GM23338 (cell line): ENCODE measurements around the gene LENG9. TPM values are rescaled to one million over a fixed set of nuclear protein-coding genes. Genes with fewer than 3 reads are reported as not detected.

Source experiments
- ATAC-seq: fragments of 200-7000 bp; cut with Tn5 transposase; 3 replicates; pipeline ENCODE4 v1.9.1; 2020
- DNase-seq: peaks from one replicate; pipeline ENCODE4 v3.0.0-alpha.2; 2015; ENCODE audit warnings: low spot score
- H2AFZ ChIP-seq: fragments of 200-600 bp; sonication (generic); 2 replicates; pipeline ENCODE4 v1.8.0; 2016; ENCODE audit warnings: antibody characterized with exemption, mild to moderate bottlenecking, moderate library complexity
- H3F3A ChIP-seq: fragments of 200-600 bp; sonication (generic); replicated peaks from 2 replicates; pipeline ENCODE4 v1.8.0; 2017; ENCODE audit warnings: antibody characterized with exemption, mixed run types, low read depth
- H3K27ac ChIP-seq: fragments of 200-600 bp; sonication (generic); 2 replicates; pipeline ENCODE4 v1.6.1; 2016; ENCODE audit warnings: low read depth
- H3K27me3 ChIP-seq: fragments of 200-600 bp; sonication (generic); 2 replicates; pipeline ENCODE4 v1.8.0; 2016; ENCODE audit warnings: mild to moderate bottlenecking, mixed run types, moderate library complexity; ENCODE audit not compliant: insufficient read depth
- H3K36me3 ChIP-seq: fragments of 200-600 bp; sonication (generic); 2 replicates; pipeline ENCODE4 v1.8.0; 2016; ENCODE audit warnings: mild to moderate bottlenecking; ENCODE audit not compliant: insufficient read depth
- H3K4me1 ChIP-seq: fragments of 200-600 bp; sonication (generic); 2 replicates; pipeline ENCODE4 v1.8.0; 2016; ENCODE audit warnings: mild to moderate bottlenecking, moderate library complexity; ENCODE audit not compliant: insufficient read depth
- H3K4me2 ChIP-seq: fragments of 200-600 bp; sonication (generic); 2 replicates; pipeline ENCODE4 v1.7.1; 2017; ENCODE audit warnings: mixed run types
- H3K4me3 ChIP-seq: fragments of 200-600 bp; sonication (generic); 2 replicates; pipeline ENCODE4 v1.6.1; 2016; ENCODE audit warnings: mixed run types
- H3K79me2 ChIP-seq: fragments of 200-600 bp; sonication (generic); replicated peaks from 2 replicates; pipeline ENCODE4 v1.8.0; 2017; ENCODE audit warnings: mild to moderate bottlenecking; ENCODE audit not compliant: insufficient read depth
- H3K9me2 ChIP-seq: fragments of 200-600 bp; sonication (generic); 2 replicates; pipeline ENCODE4 v1.8.0; 2017; ENCODE audit not compliant: insufficient read depth
- H4K20me1 ChIP-seq: fragments of 200-600 bp; sonication (generic); replicated peaks from 2 replicates; pipeline ENCODE4 v1.8.0; 2017; ENCODE audit warnings: mild to moderate bottlenecking; ENCODE audit not compliant: insufficient read depth
- H3K27ac Mint-ChIP-seq: 2 replicates; pipeline ENCODE4 v1.8.0; 2020; ENCODE audit warnings: inconsistent platforms, mild to moderate bottlenecking, moderate library complexity, mixed read lengths
- H3K27me3 Mint-ChIP-seq: 3 replicates; pipeline ENCODE4 v1.8.0; 2022; ENCODE audit warnings: low read depth, mild to moderate bottlenecking, moderate library complexity, mixed read lengths, inconsistent platforms; ENCODE audit not compliant: insufficient read depth, poor library complexity
- H3K36me3 Mint-ChIP-seq: 3 replicates; pipeline ENCODE4 v1.8.0; 2021; ENCODE audit warnings: low read depth, mild to moderate bottlenecking, inconsistent platforms, moderate library complexity, mixed read lengths
- H3K4me1 Mint-ChIP-seq: 3 replicates; pipeline ENCODE4 v1.8.0; 2020; ENCODE audit warnings: mild to moderate bottlenecking, inconsistent platforms, mixed read lengths
- H3K4me3 Mint-ChIP-seq: 3 replicates; pipeline ENCODE4 v1.8.0; 2021; ENCODE audit warnings: moderate library complexity, mild to moderate bottlenecking, inconsistent platforms, mixed read lengths
- H3K9me3 Mint-ChIP-seq: 3 replicates; pipeline ENCODE4 v1.8.0; 2020; ENCODE audit warnings: moderate library complexity, mild to moderate bottlenecking, inconsistent platforms, mixed read lengths
- CREB1 ChIP-seq: fragments of 250-450 bp; sonication (Bioruptor Pico); IDR thresholded peaks from 2 replicates; pipeline ENCODE4 v1.5.0; 2020; ENCODE audit warnings: low read depth, mild to moderate bottlenecking, moderate library complexity
- EZH2 ChIP-seq: fragments of 200-600 bp; sonication (generic); IDR thresholded peaks from one replicate; pipeline ENCODE4 v1.8.0; 2017; ENCODE audit warnings: antibody characterized with exemption, mild to moderate bottlenecking, low read depth; ENCODE audit not compliant: unreplicated experiment
- EZH2phosphoT487 ChIP-seq: fragments of 200-600 bp; sonication (generic); IDR thresholded peaks from one replicate; pipeline ENCODE4 v1.8.1; 2018; ENCODE audit warnings: antibody characterized with exemption; ENCODE audit not compliant: unreplicated experiment
- STAT1 ChIP-seq: IDR thresholded peaks from one replicate; pipeline ENCODE4 v1.6.1; 2016; ENCODE audit warnings: antibody characterized with exemption; ENCODE audit not compliant: unreplicated experiment
- ZNF331 ChIP-seq: fragments of 250-450 bp; sonication (Bioruptor Pico); IDR thresholded peaks from 2 replicates; pipeline ENCODE4 v1.5.0; 2020; ENCODE audit warnings: low read depth, mild to moderate bottlenecking, moderate library complexity
- polyA plus RNA-seq: library from polyadenylated mRNA; unstranded; fragments of >200 nt; fragmentation: Nextera tagmentation; extraction: Ambion mirVana; gene quantifications from 2 replicates; pipeline ENCODE4 v1.2.1, GENCODE V29; 2016
- total RNA-seq: library from RNA; depleted of rRNA; stranded (reverse); fragments of >200 nt; shearing (Covaris generic); gene quantifications from 2 replicates; pipeline ENCODE4 v1.2.3, GENCODE V29; 2014
- TF ChIP-seq, protein P1 (sequence below), 2 experiments: fragments of 200-600 bp in 1 of 2; sonication (generic) in 1 of 2; conservative IDR thresholded peaks; 2 replicates each; pipeline versions ENCODE4 v1.5.1 to v1.6.1; 2016 to 2017; ENCODE audit warnings: antibody characterized with exemption in 2 of 2, low read depth in 2 of 2, mild to moderate bottlenecking in 2 of 2, moderate library complexity in 1 of 2
- TF ChIP-seq, protein P2 (sequence below): fragments of 250-450 bp; sonication (Bioruptor Pico); IDR thresholded peaks from 2 replicates; pipeline ENCODE4 v1.5.0; 2020; ENCODE audit warnings: mild to moderate bottlenecking, moderate library complexity
- TF ChIP-seq, protein P3 (sequence below): IDR thresholded peaks from 2 replicates; pipeline ENCODE4 v1.6.1; 2016; ENCODE audit warnings: antibody characterized with exemption

The LENG9 gene
- total and polyA plus RNA-seq, 2 experiments from 2014 or later: 0.26 to 6.4 TPM

DNA sequence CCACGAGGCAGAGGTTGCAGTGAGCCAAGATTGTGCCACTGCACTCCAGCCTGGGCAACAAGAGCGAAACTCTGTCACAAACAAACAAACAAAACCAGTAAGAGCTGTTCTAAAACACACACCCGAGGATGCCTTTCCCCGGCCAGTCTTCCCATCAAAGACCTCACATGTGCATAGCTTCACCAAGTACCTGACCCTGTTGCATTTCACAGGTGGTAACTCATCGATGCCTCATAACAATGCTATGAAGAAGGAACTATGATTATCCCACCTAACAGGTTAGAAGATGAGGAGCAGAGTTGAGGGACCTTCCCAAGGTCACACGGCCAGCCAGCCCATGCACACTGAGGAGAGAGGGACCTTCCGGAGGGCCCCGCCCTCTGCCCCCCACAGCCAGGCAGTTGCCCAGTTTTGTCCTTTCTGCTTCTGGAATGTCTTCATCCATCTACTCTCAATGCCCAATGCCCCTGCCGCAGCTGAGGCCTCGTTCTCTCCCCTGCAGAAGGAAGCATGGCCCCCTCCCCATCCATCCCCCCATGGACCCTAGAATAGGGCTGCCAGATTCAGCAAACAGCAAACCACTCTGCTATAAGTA lies 31.3 kb downstream of the LENG9 start:
- 0 out of 2 replicates have a peak, but pooled peaks cover 3% of the 10 kb centered on the region for H3K27me3 ChIP-seq
- H3K36me3 ChIP-seq: no peaks in the 10 kb centered on the region
- H3K36me3 Mint-ChIP-seq: peaks cover 13% of the 10 kb centered on the region
- H3K4me3 ChIP-seq: no peak overlapping the region
- H3F3A ChIP-seq: no peaks in the 10 kb centered on the region
- H2AFZ ChIP-seq: no peak overlapping the region
- no peaks in the 10 kb centered on the region; the same call in 2 of the 3 replicates for H3K9me3 Mint-ChIP-seq
- no peak for ATAC-seq
- no peaks in the 10 kb centered on the region for H3K79me2 ChIP-seq
- no peak overlapping the region for H3K27ac ChIP-seq
- peaks cover 42% of the 10 kb centered on the region for H3K4me1 Mint-ChIP-seq
- no peaks in the 10 kb centered on the region for H3K9me2 ChIP-seq
- peaks cover 25% of the 10 kb centered on the region for H3K4me1 ChIP-seq
- no peak overlapping the region for H3K4me3 Mint-ChIP-seq
- H3K27ac Mint-ChIP-seq: no peak overlapping the region
- H3K27me3 Mint-ChIP-seq: peaks cover 35% of the 10 kb centered on the region
- H3K4me2 ChIP-seq: no peak overlapping the region
- no peak for DNase-seq
- H4K20me1 ChIP-seq: no peaks in the 10 kb centered on the region; the same call in 1 of the 2 replicates
- TF ChIP-seq, protein P1, sequence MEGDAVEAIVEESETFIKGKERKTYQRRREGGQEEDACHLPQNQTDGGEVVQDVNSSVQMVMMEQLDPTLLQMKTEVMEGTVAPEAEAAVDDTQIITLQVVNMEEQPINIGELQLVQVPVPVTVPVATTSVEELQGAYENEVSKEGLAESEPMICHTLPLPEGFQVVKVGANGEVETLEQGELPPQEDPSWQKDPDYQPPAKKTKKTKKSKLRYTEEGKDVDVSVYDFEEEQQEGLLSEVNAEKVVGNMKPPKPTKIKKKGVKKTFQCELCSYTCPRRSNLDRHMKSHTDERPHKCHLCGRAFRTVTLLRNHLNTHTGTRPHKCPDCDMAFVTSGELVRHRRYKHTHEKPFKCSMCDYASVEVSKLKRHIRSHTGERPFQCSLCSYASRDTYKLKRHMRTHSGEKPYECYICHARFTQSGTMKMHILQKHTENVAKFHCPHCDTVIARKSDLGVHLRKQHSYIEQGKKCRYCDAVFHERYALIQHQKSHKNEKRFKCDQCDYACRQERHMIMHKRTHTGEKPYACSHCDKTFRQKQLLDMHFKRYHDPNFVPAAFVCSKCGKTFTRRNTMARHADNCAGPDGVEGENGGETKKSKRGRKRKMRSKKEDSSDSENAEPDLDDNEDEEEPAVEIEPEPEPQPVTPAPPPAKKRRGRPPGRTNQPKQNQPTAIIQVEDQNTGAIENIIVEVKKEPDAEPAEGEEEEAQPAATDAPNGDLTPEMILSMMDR (conservative IDR thresholded peaks at IDR 0.05; ENCODE audit: low read depth in 2 of 2): no peak
- TF ChIP-seq ZNF331 (CRISPR knock-in tag): no peak
- TF ChIP-seq CREB1 (CRISPR knock-in tag): no peak

DNA sequence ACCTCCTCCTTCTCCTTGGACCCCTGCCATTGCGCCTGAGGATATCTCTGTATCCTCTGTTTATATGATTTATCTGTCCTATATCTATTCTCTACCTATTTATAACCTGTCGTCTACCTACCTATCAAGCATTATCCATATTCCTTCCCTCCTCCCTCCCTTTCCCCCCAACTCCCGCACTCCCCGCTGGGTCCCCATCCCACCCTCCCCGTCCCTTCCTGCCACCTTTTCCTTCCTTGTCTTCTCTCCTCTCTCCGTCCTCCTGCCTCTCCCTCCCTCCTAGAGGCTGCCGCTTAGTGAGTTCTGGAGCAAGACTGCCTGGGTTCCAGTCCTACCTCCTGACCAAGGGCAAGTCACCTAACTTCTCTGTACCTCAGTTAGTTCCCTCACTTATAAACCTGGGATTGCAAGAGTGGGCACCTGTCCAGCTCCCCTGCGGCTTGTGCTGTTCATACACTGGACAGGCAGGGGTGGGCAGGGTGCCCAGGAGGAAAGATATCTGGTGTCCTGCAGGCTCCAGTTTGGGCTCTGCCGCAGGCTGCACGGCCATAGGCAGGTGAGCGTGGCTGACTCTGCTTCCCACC lies 32.2 kb downstream of the LENG9 start:
- H3K36me3 Mint-ChIP-seq: peaks cover 15% of the 10 kb centered on the region
- Histone ChIP-seq H3K36me3 (no peaks in the 10 kb centered on the region), H3F3A (no peaks in the 10 kb centered on the region), H4K20me1 (no peaks in the 10 kb centered on the region; the same call in 1 of the 2 replicates), H3K4me1 (peaks cover 17% of the 10 kb centered on the region), H3K9me2 (no peaks in the 10 kb centered on the region), H3K27ac (no peak overlapping the region), H3K27me3 (0 out of 2 replicates have a peak, but pooled peaks cover 3% of the 10 kb centered on the region), H3K4me2 (peak overlapping the region; percentile 84; the same call in 1 of the 2 replicates), H3K4me3 (peak overlapping the region; percentile 73; the same call in 1 of the 2 replicates), H2AFZ (no peak overlapping the region), H3K79me2 (no peaks in the 10 kb centered on the region)
- H3K4me3 Mint-ChIP-seq: peak overlapping the region; percentile 65
- H3K27me3 Mint-ChIP-seq: peaks cover 35% of the 10 kb centered on the region
- no peak for ATAC-seq
- peaks cover 37% of the 10 kb centered on the region for H3K4me1 Mint-ChIP-seq
- no peak for DNase-seq
- H3K9me3 Mint-ChIP-seq: no peaks in the 10 kb centered on the region; the same call in 2 of the 3 replicates
- no peak overlapping the region for H3K27ac Mint-ChIP-seq
- TF ChIP-seq EZH2phosphoT487 (no peak), ZNF331 (CRISPR knock-in tag) (no peak), EZH2 (no peak), CREB1 (CRISPR knock-in tag) (no peak), STAT1 (no peak)
- TF ChIP-seq, protein P2, sequence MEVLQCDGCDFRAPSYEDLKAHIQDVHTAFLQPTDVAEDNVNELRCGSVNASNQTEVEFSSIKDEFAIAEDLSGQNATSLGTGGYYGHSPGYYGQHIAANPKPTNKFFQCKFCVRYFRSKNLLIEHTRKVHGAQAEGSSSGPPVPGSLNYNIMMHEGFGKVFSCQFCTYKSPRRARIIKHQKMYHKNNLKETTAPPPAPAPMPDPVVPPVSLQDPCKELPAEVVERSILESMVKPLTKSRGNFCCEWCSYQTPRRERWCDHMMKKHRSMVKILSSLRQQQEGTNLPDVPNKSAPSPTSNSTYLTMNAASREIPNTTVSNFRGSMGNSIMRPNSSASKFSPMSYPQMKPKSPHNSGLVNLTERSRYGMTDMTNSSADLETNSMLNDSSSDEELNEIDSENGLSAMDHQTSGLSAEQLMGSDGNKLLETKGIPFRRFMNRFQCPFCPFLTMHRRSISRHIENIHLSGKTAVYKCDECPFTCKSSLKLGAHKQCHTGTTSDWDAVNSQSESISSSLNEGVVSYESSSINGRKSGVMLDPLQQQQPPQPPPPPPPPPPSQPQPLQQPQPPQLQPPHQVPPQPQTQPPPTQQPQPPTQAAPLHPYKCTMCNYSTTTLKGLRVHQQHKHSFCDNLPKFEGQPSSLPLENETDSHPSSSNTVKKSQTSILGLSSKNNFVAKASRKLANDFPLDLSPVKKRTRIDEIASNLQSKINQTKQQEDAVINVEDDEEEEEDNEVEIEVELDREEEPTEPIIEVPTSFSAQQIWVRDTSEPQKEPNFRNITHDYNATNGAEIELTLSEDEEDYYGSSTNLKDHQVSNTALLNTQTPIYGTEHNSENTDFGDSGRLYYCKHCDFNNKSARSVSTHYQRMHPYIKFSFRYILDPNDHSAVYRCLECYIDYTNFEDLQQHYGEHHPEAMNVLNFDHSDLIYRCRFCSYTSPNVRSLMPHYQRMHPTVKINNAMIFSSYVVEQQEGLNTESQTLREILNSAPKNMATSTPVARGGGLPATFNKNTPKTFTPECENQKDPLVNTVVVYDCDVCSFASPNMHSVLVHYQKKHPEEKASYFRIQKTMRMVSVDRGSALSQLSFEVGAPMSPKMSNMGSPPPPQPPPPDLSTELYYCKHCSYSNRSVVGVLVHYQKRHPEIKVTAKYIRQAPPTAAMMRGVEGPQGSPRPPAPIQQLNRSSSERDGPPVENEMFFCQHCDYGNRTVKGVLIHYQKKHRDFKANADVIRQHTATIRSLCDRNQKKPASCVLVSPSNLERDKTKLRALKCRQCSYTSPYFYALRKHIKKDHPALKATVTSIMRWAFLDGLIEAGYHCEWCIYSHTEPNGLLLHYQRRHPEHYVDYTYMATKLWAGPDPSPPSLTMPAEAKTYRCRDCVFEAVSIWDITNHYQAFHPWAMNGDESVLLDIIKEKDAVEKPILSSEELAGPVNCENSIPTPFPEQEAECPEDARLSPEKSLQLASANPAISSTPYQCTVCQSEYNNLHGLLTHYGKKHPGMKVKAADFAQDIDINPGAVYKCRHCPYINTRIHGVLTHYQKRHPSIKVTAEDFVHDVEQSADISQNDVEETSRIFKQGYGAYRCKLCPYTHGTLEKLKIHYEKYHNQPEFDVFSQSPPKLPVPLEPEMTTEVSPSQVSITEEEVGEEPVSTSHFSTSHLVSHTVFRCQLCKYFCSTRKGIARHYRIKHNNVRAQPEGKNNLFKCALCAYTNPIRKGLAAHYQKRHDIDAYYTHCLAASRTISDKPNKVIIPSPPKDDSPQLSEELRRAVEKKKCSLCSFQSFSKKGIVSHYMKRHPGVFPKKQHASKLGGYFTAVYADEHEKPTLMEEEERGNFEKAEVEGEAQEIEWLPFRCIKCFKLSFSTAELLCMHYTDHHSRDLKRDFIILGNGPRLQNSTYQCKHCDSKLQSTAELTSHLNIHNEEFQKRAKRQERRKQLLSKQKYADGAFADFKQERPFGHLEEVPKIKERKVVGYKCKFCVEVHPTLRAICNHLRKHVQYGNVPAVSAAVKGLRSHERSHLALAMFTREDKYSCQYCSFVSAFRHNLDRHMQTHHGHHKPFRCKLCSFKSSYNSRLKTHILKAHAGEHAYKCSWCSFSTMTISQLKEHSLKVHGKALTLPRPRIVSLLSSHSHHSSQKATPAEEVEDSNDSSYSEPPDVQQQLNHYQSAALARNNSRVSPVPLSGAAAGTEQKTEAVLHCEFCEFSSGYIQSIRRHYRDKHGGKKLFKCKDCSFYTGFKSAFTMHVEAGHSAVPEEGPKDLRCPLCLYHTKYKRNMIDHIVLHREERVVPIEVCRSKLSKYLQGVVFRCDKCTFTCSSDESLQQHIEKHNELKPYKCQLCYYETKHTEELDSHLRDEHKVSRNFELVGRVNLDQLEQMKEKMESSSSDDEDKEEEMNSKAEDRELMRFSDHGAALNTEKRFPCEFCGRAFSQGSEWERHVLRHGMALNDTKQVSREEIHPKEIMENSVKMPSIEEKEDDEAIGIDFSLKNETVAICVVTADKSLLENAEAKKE (CRISPR knock-in tag): no peak
- TF ChIP-seq, protein P3, sequence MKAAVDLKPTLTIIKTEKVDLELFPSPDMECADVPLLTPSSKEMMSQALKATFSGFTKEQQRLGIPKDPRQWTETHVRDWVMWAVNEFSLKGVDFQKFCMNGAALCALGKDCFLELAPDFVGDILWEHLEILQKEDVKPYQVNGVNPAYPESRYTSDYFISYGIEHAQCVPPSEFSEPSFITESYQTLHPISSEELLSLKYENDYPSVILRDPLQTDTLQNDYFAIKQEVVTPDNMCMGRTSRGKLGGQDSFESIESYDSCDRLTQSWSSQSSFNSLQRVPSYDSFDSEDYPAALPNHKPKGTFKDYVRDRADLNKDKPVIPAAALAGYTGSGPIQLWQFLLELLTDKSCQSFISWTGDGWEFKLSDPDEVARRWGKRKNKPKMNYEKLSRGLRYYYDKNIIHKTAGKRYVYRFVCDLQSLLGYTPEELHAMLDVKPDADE: no peak
- TF ChIP-seq, protein P1 (conservative IDR thresholded peaks at IDR 0.05; ENCODE audit: low read depth in 2 of 2): no peak
